LHCN-M2 (cell line): ENCODE results near the gene FBXW10B. TPM values are rescaled to one million over a fixed set of nuclear protein-coding genes. Genes with fewer than 3 reads are reported as not detected.

ENCODE experiments used
- total RNA-seq: library from RNA; depleted of rRNA; stranded (reverse); fragments of >200 nt; gene quantifications from 2 replicates; pipeline ENCODE4 v1.2.3, GENCODE V29; 2014; rRNA removed

Gene FBXW10B
- total RNA-seq, 1 experiment from 2014 or later, result 1.1 TPM

Other genes with a start within 250 kb of the FBXW10B start
- gene CDRT4, start 152.1 kb downstream of the FBXW10B start, total RNA-seq, result not detected in 2 replicates
- gene TVP23C, start 56.2 kb downstream of the FBXW10B start, total RNA-seq, result 8.5 and 10.8 TPM in 2 replicates
- gene TRIM16, start 64.6 kb upstream of the FBXW10B start, total RNA-seq, result 48.5 TPM in 2 replicates
- gene ZNF286A, start 80.0 kb upstream of the FBXW10B start, total RNA-seq, result 32.4 and 44.3 TPM in 2 replicates
- gene TBC1D26, start 112.6 kb upstream of the FBXW10B start, total RNA-seq, result not detected in 2 replicates